Testis (tissue), 2 donors: Measurements from ENCODE around the gene SF1.

Source experiments
- POLR2A ChIP-seq: fragments of 450-650 bp; IDR thresholded peaks from one replicate; pipeline ENCODE4 v1.6.1; 2017; ENCODE audit warnings: antibody characterized with exemption, mild to moderate bottlenecking, moderate library complexity
- TF ChIP-seq, protein P1 (sequence below), 3 experiments: fragments of 450-650 bp in 2 of 3; fragments of 200-600 bp in 1 of 3; sonication (generic) in 1 of 3; IDR thresholded peaks; one replicate each; pipeline ENCODE4 v1.5.1; 2016 to 2019; ENCODE audit warnings: antibody characterized with exemption in 3 of 3, mild to moderate bottlenecking in 2 of 3, moderate library complexity in 1 of 3

DNA sequence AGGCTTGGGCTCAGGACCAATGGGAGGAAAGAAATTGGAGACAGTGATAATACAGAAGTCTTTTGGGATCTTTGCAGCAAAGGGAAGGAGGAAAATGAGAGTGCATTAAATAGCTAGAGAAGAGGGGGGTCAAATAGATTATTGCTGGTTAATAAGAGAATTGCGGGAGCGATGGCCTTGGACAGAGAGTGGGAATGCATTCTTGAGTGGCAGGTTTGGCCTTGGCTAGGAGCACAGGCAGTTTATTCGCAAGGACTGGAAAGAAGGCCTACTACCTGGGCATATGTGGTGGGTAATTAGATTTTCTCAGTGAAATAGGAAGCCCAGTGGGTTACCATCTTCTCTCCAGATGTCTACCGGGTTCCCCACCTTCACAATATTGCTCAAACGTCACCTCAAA lies 35.5 kb upstream of the SF1 start:
- TF ChIP-seq, protein P1, sequence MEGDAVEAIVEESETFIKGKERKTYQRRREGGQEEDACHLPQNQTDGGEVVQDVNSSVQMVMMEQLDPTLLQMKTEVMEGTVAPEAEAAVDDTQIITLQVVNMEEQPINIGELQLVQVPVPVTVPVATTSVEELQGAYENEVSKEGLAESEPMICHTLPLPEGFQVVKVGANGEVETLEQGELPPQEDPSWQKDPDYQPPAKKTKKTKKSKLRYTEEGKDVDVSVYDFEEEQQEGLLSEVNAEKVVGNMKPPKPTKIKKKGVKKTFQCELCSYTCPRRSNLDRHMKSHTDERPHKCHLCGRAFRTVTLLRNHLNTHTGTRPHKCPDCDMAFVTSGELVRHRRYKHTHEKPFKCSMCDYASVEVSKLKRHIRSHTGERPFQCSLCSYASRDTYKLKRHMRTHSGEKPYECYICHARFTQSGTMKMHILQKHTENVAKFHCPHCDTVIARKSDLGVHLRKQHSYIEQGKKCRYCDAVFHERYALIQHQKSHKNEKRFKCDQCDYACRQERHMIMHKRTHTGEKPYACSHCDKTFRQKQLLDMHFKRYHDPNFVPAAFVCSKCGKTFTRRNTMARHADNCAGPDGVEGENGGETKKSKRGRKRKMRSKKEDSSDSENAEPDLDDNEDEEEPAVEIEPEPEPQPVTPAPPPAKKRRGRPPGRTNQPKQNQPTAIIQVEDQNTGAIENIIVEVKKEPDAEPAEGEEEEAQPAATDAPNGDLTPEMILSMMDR (IDR thresholded peaks at IDR 0.05) = no peak
- no peak for TF ChIP-seq POLR2A
